Putamen (tissue), 1 donor: ENCODE results near the gene IFI6.
"Not testable (repeated sequence)": the region's sequence is repeated elsewhere in the genome, so short reads cannot be mapped to it uniquely, and the experiment has no call there.

Experiments used
- DNase-seq: peaks from one replicate; pipeline ENCODE4 v3.0.0-alpha.2; 2016; ENCODE audit warnings: low spot score

IFI6 gene

GRCh38 chr1:27627733-27628132, 44.3 kb downstream of the IFI6 start:
- not testable (repeated sequence) for DNase-seq

- no peak for DNase-seq
Observed at GRCh38 chr1:27627061-27627460, 44.9 kb downstream of the IFI6 start.

GRCh38 chr1:27626031-27626935, 45.7 kb downstream of the IFI6 start:
- no peak for DNase-seq

GRCh38 chr1:27624467-27625178, 47.4 kb downstream of the IFI6 start:
- no peak for DNase-seq

GRCh38 chr1:27623327-27624212, 48.4 kb downstream of the IFI6 start:
- no peak for DNase-seq

GRCh38 chr1:27622828-27623227, 49.2 kb downstream of the IFI6 start:
- DNase-seq: no peak

GRCh38 chr1:27621051-27621920, 50.7 kb downstream of the IFI6 start:
- no peak for DNase-seq

GRCh38 chr1:27619782-27620438, 52.1 kb downstream of the IFI6 start:
- DNase-seq: not testable (repeated sequence)

- DNase-seq: no peak
Observed at GRCh38 chr1:27618341-27619082, 53.5 kb downstream of the IFI6 start.

GRCh38 chr1:27617420-27617819, 54.6 kb downstream of the IFI6 start:
- DNase-seq: no peak

GRCh38 chr1:27616441-27616840, 55.6 kb downstream of the IFI6 start:
- DNase-seq: no peak
